Measurements from ENCODE around the gene SLC17A4. TPM values are rescaled to one million over a fixed set of nuclear protein-coding genes. Genes with fewer than 3 reads are reported as not detected.

Gene SLC17A4
- total and polyA plus RNA-seq, 2 experiments from 2014 or later, result 6.3 to 9.6 TPM

- Histone ChIP-seq H3K79me2 (no peaks in the 10 kb centered on the region), H3K9me3 (ENCODE audit: low read depth) (no peaks in the 10 kb centered on the region), H3K27ac (no peak overlapping the region), H3K9me2 (replicated peaks; ENCODE audit: insufficient read depth) (no peaks in the 10 kb centered on the region), H3K4me3 (no peak overlapping the region), H4K20me1 (ENCODE audit: insufficient read depth, poor library complexity, severe bottlenecking) (no peaks in the 10 kb centered on the region), H3K36me3 (replicated peaks; ENCODE audit: insufficient read depth, low read depth) (no peaks in the 10 kb centered on the region), H3K27me3 (no peaks in the 10 kb centered on the region), H2AFZ (no peak overlapping the region), H3K4me2 (no peak overlapping the region), H3K4me1 (ENCODE audit: insufficient read depth) (no peaks in the 10 kb centered on the region)
- TF ChIP-seq CTCF (IDR thresholded peaks at IDR 0.05; ENCODE audit: poor library complexity) (no peak), EZH2 (IDR thresholded peaks at IDR 0.05; ENCODE audit: borderline replicate concordance) (no peak), EZH2phosphoT487 (IDR thresholded peaks at IDR 0.05; ENCODE audit: low read depth, severe bottlenecking, unreplicated experiment) (no peak)
- 100% methylated on average over 2 of the region's 2 CpGs for WGBS (ENCODE audit: low lambda C conversion rate, missing lambda C conversion rate)
- DNase-seq (ENCODE audit: low spot score), result no peak
These were observed 61.7 kb downstream of the SLC17A4 start for GRCh38 chr6:25816252-25816651.

- Histone ChIP-seq H3K4me3 (no peak overlapping the region), H3K9me3 (ENCODE audit: low read depth) (no peaks in the 10 kb centered on the region), H3K79me2 (no peaks in the 10 kb centered on the region), H2AFZ (no peak overlapping the region), H4K20me1 (ENCODE audit: insufficient read depth, poor library complexity, severe bottlenecking) (no peaks in the 10 kb centered on the region), H3K27ac (no peak overlapping the region), H3K36me3 (replicated peaks; ENCODE audit: insufficient read depth, low read depth) (no peaks in the 10 kb centered on the region), H3K4me2 (no peak overlapping the region), H3K4me1 (ENCODE audit: insufficient read depth) (no peaks in the 10 kb centered on the region), H3K9me2 (replicated peaks; ENCODE audit: insufficient read depth) (no peaks in the 10 kb centered on the region), H3K27me3 (no peaks in the 10 kb centered on the region)
- TF ChIP-seq CTCF (IDR thresholded peaks at IDR 0.05; ENCODE audit: poor library complexity) (no peak), EZH2phosphoT487 (IDR thresholded peaks at IDR 0.05; ENCODE audit: low read depth, severe bottlenecking, unreplicated experiment) (no peak), EZH2 (IDR thresholded peaks at IDR 0.05; ENCODE audit: borderline replicate concordance) (no peak)
- DNase-seq (ENCODE audit: low spot score), result no peak
These were observed 66.8 kb downstream of the SLC17A4 start for GRCh38 chr6:25821341-25821740.

- 100% methylated on average over 1 of the region's 1 CpG for WGBS (ENCODE audit: low lambda C conversion rate, missing lambda C conversion rate)
- DNase-seq (ENCODE audit: low spot score), result no peak
- TF ChIP-seq CTCF (IDR thresholded peaks at IDR 0.05; ENCODE audit: poor library complexity), result no peak
- no peak for TF ChIP-seq EZH2 (IDR thresholded peaks at IDR 0.05; ENCODE audit: borderline replicate concordance)
- no peak for TF ChIP-seq EZH2phosphoT487 (IDR thresholded peaks at IDR 0.05; ENCODE audit: low read depth, severe bottlenecking, unreplicated experiment)
- H3K79me2 ChIP-seq, result no peaks in the 10 kb centered on the region
- no peaks in the 10 kb centered on the region for H3K27me3 ChIP-seq
- H3K9me3 ChIP-seq (ENCODE audit: low read depth), result no peaks in the 10 kb centered on the region
- H3K27ac ChIP-seq, result no peak overlapping the region
- H3K4me1 ChIP-seq (ENCODE audit: insufficient read depth), result peaks cover 9% of the 10 kb centered on the region
- H3K4me2 ChIP-seq, result no peak overlapping the region
- no peaks in the 10 kb centered on the region for H4K20me1 ChIP-seq (ENCODE audit: insufficient read depth, poor library complexity, severe bottlenecking)
- no peak overlapping the region for H3K4me3 ChIP-seq
- H3K9me2 ChIP-seq (replicated peaks; ENCODE audit: insufficient read depth), result no peaks in the 10 kb centered on the region
- H2AFZ ChIP-seq, result no peak overlapping the region
- H3K36me3 ChIP-seq (replicated peaks; ENCODE audit: insufficient read depth, low read depth), result no peaks in the 10 kb centered on the region
These were observed 74.8 kb downstream of the SLC17A4 start for GRCh38 chr6:25829375-25829774.

GRCh38 chr6:25830458-25830857 lies 75.9 kb downstream of the SLC17A4 start:
- Histone ChIP-seq H4K20me1 (ENCODE audit: insufficient read depth, poor library complexity, severe bottlenecking) (no peaks in the 10 kb centered on the region), H3K4me3 (no peak overlapping the region), H3K79me2 (no peaks in the 10 kb centered on the region), H3K36me3 (replicated peaks; ENCODE audit: insufficient read depth, low read depth) (no peaks in the 10 kb centered on the region), H3K4me1 (ENCODE audit: insufficient read depth) (peaks cover 11% of the 10 kb centered on the region), H3K9me3 (ENCODE audit: low read depth) (no peaks in the 10 kb centered on the region), H3K9me2 (replicated peaks; ENCODE audit: insufficient read depth) (no peaks in the 10 kb centered on the region), H3K4me2 (no peak overlapping the region), H3K27ac (no peak overlapping the region), H2AFZ (no peak overlapping the region), H3K27me3 (no peaks in the 10 kb centered on the region)
- TF ChIP-seq EZH2phosphoT487 (IDR thresholded peaks at IDR 0.05; ENCODE audit: low read depth, severe bottlenecking, unreplicated experiment) (no peak), EZH2 (IDR thresholded peaks at IDR 0.05; ENCODE audit: borderline replicate concordance) (no peak), CTCF (IDR thresholded peaks at IDR 0.05; ENCODE audit: poor library complexity) (no peak)
- no peak for DNase-seq (ENCODE audit: low spot score)
- 77% methylated on average over 4 of the region's 4 CpGs for WGBS (ENCODE audit: low lambda C conversion rate, missing lambda C conversion rate)

Measured in hepatocyte (in vitro differentiated cells).